NT2/D1 (cell line): ENCODE data around the gene LAMB4.

Experiments used
- SUZ12 ChIP-seq: IDR thresholded peaks from 2 replicates; pipeline ENCODE4 v1.6.1; 2011; ENCODE audit not compliant: insufficient read length, insufficient read depth; ENCODE audit errors: extremely low read depth
- ZNF274 ChIP-seq: IDR thresholded peaks from 2 replicates; pipeline ENCODE4 v1.6.1; 2011; ENCODE audit warnings: mild to moderate bottlenecking, low read depth, low read length

GRCh38 chr7:108101759-108102158 lies 28.4 kb downstream of the LAMB4 start:
- TF ChIP-seq SUZ12 = no peak
- TF ChIP-seq ZNF274 = no peak
